Measurements from ENCODE around the gene ABCA4.

ABCA4 gene

GRCh38 chr1:94104776-94105580 lies 16.0 kb downstream of the ABCA4 start:
- DNase-seq (ENCODE audit: low spot score) = no peak

- no peak for DNase-seq (ENCODE audit: low spot score)
These were observed 16.7 kb downstream of the ABCA4 start for GRCh38 chr1:94104127-94104684.

- DNase-seq (ENCODE audit: low spot score) = no peak
These were observed 17.3 kb downstream of the ABCA4 start for GRCh38 chr1:94103608-94104007.

GRCh38 chr1:94101613-94102525 lies 19.1 kb downstream of the ABCA4 start:
- no peak for DNase-seq (ENCODE audit: low spot score)

GRCh38 chr1:94100785-94101612 lies 19.9 kb downstream of the ABCA4 start:
- DNase-seq (ENCODE audit: low spot score) = no peak

- DNase-seq (ENCODE audit: low spot score) = no peak
These were observed 20.7 kb downstream of the ABCA4 start for GRCh38 chr1:94100129-94100784.

GRCh38 chr1:94099303-94099702 lies 21.6 kb downstream of the ABCA4 start:
- DNase-seq (ENCODE audit: low spot score) = no peak

- DNase-seq (ENCODE audit: low spot score) = no peak
These were observed 22.3 kb downstream of the ABCA4 start for GRCh38 chr1:94098585-94099111.

GRCh38 chr1:94096797-94097549 lies 24.0 kb downstream of the ABCA4 start:
- DNase-seq (ENCODE audit: low spot score) = no peak

GRCh38 chr1:94095744-94096469 lies 25.0 kb downstream of the ABCA4 start:
- no peak for DNase-seq (ENCODE audit: low spot score)

- no peak for DNase-seq (ENCODE audit: low spot score)
These were observed 25.8 kb downstream of the ABCA4 start for GRCh38 chr1:94095112-94095637.

GRCh38 chr1:94094469-94095111 lies 26.4 kb downstream of the ABCA4 start:
- no peak for DNase-seq (ENCODE audit: low spot score)

- DNase-seq (ENCODE audit: low spot score) = no peak
These were observed 27.0 kb downstream of the ABCA4 start for GRCh38 chr1:94093996-94094395.

- DNase-seq (ENCODE audit: low spot score) = no peak
These were observed 27.6 kb downstream of the ABCA4 start for GRCh38 chr1:94093396-94093795.

GRCh38 chr1:94092210-94092613 lies 28.7 kb downstream of the ABCA4 start:
- no peak for DNase-seq (ENCODE audit: low spot score)

GRCh38 chr1:94090761-94091160 lies 30.2 kb downstream of the ABCA4 start:
- DNase-seq (ENCODE audit: low spot score) = no peak

- no peak for DNase-seq (ENCODE audit: low spot score)
These were observed 33.8 kb downstream of the ABCA4 start for GRCh38 chr1:94087193-94087592.

GRCh38 chr1:94084547-94084946 lies 36.4 kb downstream of the ABCA4 start:
- DNase-seq (ENCODE audit: low spot score) = no peak

- DNase-seq (ENCODE audit: low spot score) = no peak
These were observed 36.9 kb downstream of the ABCA4 start for GRCh38 chr1:94084085-94084484.

Measured in D341Med (cell line).